Body of pancreas (tissue), 4 donors: ENCODE results near the gene KCNN3.

Experiments
- POLR2A ChIP-seq, 3 donors: fragments of 450-650 bp; IDR thresholded peaks; one replicate each; pipeline ENCODE4 v1.6.1; 2016; ENCODE audit warnings: antibody characterized with exemption in 3 of 3, mild to moderate bottlenecking in 2 of 3
- TF ChIP-seq, protein P1 (sequence below), 7 experiments: fragments of 450-650 bp in 4 of 7; fragments of 200-600 bp in 3 of 7; sonication (generic) in 3 of 7; IDR thresholded peaks; one replicate each; pipeline ENCODE4 v1.5.1; 2016 to 2019; ENCODE audit warnings: antibody characterized with exemption in 7 of 7

DNA sequence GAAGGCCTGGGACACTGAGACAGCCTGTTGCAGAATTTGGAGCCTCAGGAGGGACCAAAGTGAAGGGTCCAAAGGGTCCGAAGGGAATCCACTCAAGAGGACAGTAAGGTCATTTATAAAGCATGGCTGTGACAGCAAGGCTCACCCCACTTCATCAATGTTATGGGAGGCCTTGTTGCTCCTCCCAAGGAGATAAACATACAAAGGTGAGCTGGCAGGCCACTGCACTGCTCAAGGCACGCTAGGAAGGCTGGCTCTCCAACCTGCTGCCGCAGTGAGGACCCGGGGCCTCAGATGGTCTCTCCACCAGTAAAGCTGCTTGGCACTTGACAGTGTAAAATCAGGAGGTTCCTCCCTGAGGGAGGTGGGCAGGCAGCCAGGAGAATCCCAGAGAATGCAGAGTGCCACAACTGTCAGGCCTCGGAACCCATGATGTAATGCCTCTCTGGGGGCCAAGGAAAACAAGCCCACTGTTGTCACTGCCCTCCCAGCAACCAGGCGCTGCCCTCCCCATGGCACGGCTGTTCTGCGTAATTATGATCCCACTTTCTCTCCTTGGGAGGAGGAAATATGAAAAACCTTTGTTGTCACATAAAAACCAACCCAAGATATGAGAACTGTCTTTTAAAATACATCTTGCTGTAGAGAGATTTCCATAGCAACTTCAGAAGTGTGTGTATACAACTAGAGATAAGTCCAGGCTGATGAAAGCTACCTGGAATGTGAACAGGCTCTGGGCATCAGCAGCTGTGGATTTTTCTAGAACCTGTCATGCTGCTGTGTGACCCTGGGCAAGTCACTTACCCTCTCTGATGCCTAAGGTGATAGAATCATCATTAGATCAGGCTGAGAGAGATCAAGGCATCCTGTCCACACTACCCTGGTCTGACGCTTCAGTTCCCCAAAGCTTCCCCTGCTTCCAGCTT lies 102.5 kb downstream of the KCNN3 start:
- TF ChIP-seq, protein P1, sequence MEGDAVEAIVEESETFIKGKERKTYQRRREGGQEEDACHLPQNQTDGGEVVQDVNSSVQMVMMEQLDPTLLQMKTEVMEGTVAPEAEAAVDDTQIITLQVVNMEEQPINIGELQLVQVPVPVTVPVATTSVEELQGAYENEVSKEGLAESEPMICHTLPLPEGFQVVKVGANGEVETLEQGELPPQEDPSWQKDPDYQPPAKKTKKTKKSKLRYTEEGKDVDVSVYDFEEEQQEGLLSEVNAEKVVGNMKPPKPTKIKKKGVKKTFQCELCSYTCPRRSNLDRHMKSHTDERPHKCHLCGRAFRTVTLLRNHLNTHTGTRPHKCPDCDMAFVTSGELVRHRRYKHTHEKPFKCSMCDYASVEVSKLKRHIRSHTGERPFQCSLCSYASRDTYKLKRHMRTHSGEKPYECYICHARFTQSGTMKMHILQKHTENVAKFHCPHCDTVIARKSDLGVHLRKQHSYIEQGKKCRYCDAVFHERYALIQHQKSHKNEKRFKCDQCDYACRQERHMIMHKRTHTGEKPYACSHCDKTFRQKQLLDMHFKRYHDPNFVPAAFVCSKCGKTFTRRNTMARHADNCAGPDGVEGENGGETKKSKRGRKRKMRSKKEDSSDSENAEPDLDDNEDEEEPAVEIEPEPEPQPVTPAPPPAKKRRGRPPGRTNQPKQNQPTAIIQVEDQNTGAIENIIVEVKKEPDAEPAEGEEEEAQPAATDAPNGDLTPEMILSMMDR (IDR thresholded peaks at IDR 0.05): no peak
- no peak for TF ChIP-seq POLR2A (IDR thresholded peaks at IDR 0.05)
